D721Med (cell line): ENCODE data around the gene SRBD1.

Experiments used
- DNase-seq: peaks from one replicate; pipeline ENCODE4 v3.0.0; 2011; ENCODE audit warnings: low spot score; ENCODE audit not compliant: insufficient read length
- FAIRE-seq: peaks from 2 replicates; lab custom pipeline; 2011; peaks lifted over from hg19 to GRCh38; lab: Jason Lieb, UNC
- TF ChIP-seq, protein P1 (sequence below): IDR thresholded peaks from 2 replicates; pipeline ENCODE4 v1.5.1; 2012; ENCODE audit warnings: mild to moderate bottlenecking, control low read depth; ENCODE audit not compliant: insufficient read depth; ENCODE audit errors: missing control alignments

The SRBD1 gene

DNA sequence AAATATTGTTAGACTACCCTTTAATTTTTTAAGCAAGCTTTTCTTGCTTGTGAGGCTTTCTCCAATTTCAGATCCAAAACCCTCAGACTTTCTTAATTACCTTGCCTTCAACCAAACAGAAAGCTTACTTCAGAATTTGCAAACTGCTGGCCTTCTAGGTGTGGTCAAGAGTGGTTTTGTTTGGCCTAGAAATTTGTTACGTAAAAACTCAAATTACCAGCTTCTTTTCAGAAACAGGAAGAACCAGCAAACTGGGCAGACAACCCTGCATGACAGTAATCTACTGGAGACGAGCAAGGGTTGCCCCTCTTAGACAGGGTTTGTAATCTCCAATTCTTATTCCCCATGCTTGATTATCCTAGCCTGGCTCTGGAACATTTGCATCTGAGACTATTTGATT lies 27.1 kb downstream of the SRBD1 start:
- FAIRE-seq (no peak), DNase-seq (no peak)
- TF ChIP-seq, protein P1, sequence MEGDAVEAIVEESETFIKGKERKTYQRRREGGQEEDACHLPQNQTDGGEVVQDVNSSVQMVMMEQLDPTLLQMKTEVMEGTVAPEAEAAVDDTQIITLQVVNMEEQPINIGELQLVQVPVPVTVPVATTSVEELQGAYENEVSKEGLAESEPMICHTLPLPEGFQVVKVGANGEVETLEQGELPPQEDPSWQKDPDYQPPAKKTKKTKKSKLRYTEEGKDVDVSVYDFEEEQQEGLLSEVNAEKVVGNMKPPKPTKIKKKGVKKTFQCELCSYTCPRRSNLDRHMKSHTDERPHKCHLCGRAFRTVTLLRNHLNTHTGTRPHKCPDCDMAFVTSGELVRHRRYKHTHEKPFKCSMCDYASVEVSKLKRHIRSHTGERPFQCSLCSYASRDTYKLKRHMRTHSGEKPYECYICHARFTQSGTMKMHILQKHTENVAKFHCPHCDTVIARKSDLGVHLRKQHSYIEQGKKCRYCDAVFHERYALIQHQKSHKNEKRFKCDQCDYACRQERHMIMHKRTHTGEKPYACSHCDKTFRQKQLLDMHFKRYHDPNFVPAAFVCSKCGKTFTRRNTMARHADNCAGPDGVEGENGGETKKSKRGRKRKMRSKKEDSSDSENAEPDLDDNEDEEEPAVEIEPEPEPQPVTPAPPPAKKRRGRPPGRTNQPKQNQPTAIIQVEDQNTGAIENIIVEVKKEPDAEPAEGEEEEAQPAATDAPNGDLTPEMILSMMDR = no peak

DNA sequence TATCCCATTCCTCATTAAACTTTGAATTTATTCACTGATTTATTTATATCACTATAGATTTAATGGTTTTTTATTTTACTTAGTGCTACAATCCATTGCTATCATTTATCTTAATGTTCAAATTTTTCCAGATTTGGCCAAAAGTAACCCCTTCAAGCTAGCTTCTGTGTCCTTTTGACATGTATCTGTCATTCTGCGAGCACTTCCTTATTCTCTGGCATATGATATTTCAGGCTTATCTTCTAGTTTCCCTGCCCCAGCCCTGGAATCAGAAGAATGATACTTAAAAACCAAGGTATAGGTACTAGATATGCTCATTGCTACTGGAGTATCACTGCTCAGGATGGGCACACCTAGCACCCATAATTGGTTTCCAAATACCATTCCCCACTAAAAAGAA lies 28.5 kb downstream of the SRBD1 start:
- TF ChIP-seq, protein P1 = no peak
- no peak for FAIRE-seq
- no peak for DNase-seq

DNA sequence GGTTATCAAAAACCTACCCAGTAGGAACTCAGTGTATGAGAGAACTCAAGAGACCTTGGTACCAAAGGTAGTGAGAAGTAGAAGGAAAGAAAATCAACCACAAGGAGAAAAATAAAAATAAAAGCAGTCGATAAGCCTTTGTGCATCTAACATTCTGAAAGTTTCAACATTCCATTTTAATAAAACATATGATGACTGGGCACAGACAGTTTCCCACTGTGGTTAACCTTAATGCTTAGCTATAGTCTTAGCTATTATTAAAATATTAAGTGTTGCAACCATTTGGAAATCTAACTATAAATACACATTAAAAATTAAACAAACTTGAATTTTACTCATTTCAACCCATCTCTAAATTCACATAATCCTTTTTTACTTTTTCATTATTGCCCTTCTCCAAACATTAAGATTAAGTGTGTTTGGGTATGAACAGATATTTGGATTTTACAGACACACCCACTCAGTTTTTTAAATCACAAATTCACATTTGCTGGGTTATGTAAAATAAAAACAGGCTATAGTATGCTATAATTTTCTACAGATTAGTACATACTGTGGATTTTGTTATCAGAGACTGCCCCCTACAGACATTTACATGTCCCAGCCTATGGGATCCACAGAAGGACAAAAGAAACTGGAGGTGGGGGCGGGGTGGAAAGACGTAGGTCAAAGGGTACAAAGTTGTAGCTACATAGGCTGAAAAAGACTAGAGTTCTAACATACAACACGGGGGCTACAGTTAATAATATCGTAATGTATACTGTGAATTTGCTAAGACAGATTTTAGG lies 32.8 kb downstream of the SRBD1 start:
- FAIRE-seq = no peak
- TF ChIP-seq, protein P1 = peak; percentile 38
- no peak for DNase-seq

DNA sequence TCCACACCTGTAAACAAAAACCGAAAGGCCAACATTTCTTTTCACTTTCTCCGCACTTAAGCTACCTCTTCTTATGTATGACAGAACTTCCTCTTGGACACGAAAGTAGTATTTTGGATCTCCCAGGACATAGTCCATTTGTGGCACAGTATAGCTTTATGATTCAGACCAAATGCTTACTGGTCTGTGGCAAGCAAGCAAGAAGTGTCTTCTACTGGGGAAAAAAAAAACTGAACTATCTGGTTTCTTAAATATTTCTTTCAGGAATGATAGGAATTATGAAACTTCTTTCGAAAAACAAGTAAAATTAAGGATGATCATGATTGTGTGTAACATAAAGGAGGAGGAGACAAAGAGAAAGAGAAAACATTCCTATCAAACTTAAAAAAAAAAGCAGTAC lies 33.6 kb downstream of the SRBD1 start:
- TF ChIP-seq, protein P1 = no peak
- no peak for FAIRE-seq
- DNase-seq = no peak

DNA sequence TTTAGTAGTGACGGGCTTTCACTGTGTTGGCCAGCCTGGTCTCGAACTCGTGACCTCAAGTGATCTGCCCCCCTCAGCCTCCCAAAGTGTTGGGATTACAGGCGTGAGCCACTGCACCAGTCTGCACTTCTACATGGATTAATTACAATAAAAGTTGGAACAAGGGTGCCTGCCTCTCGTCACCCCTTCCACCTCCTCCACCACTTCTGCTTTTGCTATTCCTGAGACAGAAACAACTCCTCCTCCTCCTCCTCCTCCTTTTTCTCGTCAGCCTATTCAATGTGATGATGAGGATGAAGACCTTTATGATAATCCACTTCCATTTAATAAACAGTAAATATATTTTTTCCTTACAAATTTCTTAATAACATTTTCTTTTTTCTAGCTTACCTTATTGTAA lies 35.2 kb downstream of the SRBD1 start:
- DNase-seq = no peak
- TF ChIP-seq, protein P1 = no peak
- FAIRE-seq = no peak

DNA sequence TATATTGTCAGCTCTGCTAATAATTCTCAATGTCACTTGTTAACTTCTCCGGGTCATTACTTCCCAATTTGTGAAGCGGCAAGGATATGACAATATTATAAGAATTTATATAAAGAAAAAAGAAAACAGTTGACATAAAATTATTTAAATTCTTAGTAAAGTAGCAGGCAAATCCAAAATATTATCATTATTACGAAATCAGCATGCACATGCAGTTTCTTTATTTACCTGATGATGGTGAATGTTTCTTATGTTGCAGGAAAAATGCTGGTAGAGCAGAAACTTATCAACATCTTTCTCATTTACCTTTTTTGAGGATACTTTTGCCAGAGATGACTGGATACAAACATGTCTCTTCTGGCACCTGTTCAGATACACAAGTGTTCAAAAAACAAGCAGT lies 38.1 kb downstream of the SRBD1 start:
- TF ChIP-seq, protein P1 = no peak
- FAIRE-seq = no peak
- DNase-seq = no peak

DNA sequence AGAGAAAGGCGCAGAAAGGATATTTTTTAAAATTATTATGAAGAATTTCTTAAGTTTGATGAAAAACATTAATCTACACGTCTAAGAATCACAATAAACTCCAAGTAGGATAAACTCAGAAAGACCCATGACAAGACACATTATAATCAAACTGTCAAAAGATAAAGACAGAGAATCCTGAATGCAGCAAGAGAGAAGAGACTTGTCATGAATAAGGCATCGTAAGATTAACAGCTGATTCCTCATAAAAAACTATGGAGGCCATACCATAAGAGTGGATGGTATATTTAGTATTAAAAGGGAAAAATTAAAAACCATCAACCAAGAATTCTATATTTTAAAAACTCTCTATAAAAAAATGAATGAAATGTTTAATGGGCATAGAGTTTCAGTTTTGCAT lies 39.1 kb downstream of the SRBD1 start:
- FAIRE-seq (no peak), DNase-seq (no peak)
- TF ChIP-seq, protein P1 = no peak
